PFSK-1 (cell line): ENCODE data around the gene FKBP1A.

Source experiments
- POLR2AphosphoS5 ChIP-seq: IDR thresholded peaks from 2 replicates; pipeline ENCODE4 v1.6.1; 2012; ENCODE audit warnings: low read depth, mild to moderate bottlenecking, control low read depth, low read length, moderate library complexity
- TF ChIP-seq, protein P1 (sequence below), 2 experiments: IDR thresholded peaks; 2 replicates each; pipeline versions ENCODE4 v1.6.1 to v1.8.0; 2011 to 2012; ENCODE audit warnings: low read depth in 2 of 2, low read length in 2 of 2, control low read depth in 1 of 2, inconsistent platforms in 1 of 2, mild to moderate bottlenecking in 1 of 2, moderate library complexity in 1 of 2; ENCODE audit not compliant: insufficient read depth in 1 of 2

- TF ChIP-seq, protein P1, sequence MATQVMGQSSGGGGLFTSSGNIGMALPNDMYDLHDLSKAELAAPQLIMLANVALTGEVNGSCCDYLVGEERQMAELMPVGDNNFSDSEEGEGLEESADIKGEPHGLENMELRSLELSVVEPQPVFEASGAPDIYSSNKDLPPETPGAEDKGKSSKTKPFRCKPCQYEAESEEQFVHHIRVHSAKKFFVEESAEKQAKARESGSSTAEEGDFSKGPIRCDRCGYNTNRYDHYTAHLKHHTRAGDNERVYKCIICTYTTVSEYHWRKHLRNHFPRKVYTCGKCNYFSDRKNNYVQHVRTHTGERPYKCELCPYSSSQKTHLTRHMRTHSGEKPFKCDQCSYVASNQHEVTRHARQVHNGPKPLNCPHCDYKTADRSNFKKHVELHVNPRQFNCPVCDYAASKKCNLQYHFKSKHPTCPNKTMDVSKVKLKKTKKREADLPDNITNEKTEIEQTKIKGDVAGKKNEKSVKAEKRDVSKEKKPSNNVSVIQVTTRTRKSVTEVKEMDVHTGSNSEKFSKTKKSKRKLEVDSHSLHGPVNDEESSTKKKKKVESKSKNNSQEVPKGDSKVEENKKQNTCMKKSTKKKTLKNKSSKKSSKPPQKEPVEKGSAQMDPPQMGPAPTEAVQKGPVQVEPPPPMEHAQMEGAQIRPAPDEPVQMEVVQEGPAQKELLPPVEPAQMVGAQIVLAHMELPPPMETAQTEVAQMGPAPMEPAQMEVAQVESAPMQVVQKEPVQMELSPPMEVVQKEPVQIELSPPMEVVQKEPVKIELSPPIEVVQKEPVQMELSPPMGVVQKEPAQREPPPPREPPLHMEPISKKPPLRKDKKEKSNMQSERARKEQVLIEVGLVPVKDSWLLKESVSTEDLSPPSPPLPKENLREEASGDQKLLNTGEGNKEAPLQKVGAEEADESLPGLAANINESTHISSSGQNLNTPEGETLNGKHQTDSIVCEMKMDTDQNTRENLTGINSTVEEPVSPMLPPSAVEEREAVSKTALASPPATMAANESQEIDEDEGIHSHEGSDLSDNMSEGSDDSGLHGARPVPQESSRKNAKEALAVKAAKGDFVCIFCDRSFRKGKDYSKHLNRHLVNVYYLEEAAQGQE (IDR thresholded peaks at IDR 0.05; ENCODE audit: insufficient read depth in 1 of 2, low read depth in 2 of 2, low read length in 2 of 2), result no peak
- TF ChIP-seq POLR2AphosphoS5, result no peak
Observed at GRCh38 chr20:1338801-1339200, 54.1 kb downstream of the FKBP1A start.
